ENCODE results near the gene CNNM2. TPM values are rescaled to one million over a fixed set of nuclear protein-coding genes. Genes with fewer than 3 reads are reported as not detected.

The CNNM2 gene
- total and polyA plus RNA-seq, 2 experiments from 2014 or later = 1.0 to 5.7 TPM

DNA sequence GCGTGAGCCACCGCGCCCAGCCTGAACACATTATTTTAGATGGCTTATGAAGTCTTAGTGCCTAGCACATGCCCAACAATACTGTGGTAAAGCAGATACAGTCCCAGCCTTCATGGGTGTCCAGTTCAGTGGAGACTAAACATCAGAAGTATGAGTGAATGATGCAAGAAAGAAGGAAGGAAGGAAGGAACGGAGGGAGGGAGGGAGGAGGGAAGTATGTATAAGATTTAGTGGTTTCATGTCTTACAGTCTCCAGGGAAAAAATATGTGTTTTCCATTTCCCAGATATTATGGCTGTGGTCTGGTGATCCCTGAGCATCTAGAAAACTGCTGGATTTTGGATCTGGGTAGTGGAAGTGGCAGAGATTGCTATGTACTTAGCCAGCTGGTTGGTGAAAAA is 45.9 kb upstream of the CNNM2 start:
- 77 to 88% methylated on average over 4 of the region's 4 CpGs for WGBS, 2 experiments (ENCODE audit: low coverage in 1 of 2, low lambda C conversion rate in 2 of 2, missing lambda C conversion rate in 2 of 2)
- no peaks in the 10 kb centered on the region for H3K79me2 ChIP-seq (ENCODE audit: insufficient read depth)

DNA sequence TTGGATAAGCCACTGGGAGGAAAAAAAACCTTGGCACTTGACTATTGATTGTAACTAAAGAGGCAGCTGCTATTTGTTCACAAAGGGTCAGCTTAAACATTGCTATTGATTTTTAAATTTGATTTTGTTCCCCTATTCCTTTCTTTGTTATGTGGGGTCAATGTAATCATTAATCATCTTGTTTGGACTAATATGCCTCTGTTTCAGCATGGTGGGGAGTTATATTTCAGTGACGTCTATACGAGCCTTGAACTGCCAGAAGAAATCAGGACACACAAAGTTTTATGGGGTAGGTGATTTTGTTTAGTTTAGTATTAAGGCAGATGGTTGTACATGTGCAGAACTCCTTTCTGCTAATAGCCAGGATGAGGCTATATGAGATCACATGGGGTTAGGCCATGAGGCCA is 41.3 kb upstream of the CNNM2 start:
- no peaks in the 10 kb centered on the region for H4K20me1 ChIP-seq (ENCODE audit: insufficient read depth)
- WGBS, 2 experiments (ENCODE audit: low coverage in 1 of 2, low lambda C conversion rate in 2 of 2, missing lambda C conversion rate in 2 of 2) = 49 to 57% methylated on average over 2 of the region's 2 CpGs
- in situ Hi-C loops (cut with MboI) = no loop called here

More for the DNA sequence above, 45.9 kb upstream of the CNNM2 start:
- no peaks in the 10 kb centered on the region for H3K9me2 ChIP-seq (ENCODE audit: insufficient read depth)
- in situ Hi-C loops (cut with MboI) = no loop called here
- DNase-seq = no peak
- H2AFZ ChIP-seq = no peak overlapping the region
- no peak overlapping the region for H3K27ac ChIP-seq
- H3K27me3 ChIP-seq (replicated peaks; ENCODE audit: insufficient read depth) = no peaks in the 10 kb centered on the region
- no peaks in the 10 kb centered on the region for H4K20me1 ChIP-seq (ENCODE audit: insufficient read depth)
- H3K9ac ChIP-seq = no peak overlapping the region
- no peaks in the 10 kb centered on the region for H3F3A ChIP-seq (ENCODE audit: insufficient read depth)
- H3K4me2 ChIP-seq (ENCODE audit: unreplicated experiment) = no peak overlapping the region
- H3K4me1 ChIP-seq (ENCODE audit: insufficient read depth) = no peaks in the 10 kb centered on the region
- H3K9me3 ChIP-seq (ENCODE audit: low read depth) = no peaks in the 10 kb centered on the region
- no peaks in the 10 kb centered on the region for H3K36me3 ChIP-seq (ENCODE audit: low read depth)
- TF ChIP-seq EZH2phosphoT487 (IDR thresholded peaks at IDR 0.05; ENCODE audit: insufficient read depth, low read depth) (no peak), EZH2 (IDR thresholded peaks at IDR 0.05; ENCODE audit: insufficient read depth, poor library complexity, severe bottlenecking) (no peak)
- no peak overlapping the region for H3K4me3 ChIP-seq

DNA sequence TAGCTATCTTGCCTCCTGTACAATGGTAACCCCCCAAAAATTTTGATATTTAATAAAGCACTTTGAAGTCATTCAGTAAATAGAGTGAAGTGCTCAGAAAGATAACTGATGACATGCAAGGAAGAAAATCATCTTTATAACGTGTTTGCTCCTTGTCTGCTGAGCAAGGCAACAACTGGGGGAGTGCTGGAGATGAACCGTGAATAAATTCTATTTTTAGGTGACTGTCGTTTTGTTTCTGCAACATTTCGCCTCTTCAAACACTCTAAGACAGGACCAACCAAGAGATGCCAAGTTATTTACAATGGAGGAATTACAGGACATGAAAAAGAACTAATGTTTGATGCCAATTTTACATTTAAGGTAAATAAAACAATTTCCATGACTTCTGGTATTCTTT is 39.5 kb upstream of the CNNM2 start:
- no peak for DNase-seq
- in situ Hi-C loops (cut with MboI) = no loop called here
- H3K9me3 ChIP-seq (ENCODE audit: low read depth) = no peaks in the 10 kb centered on the region
- H3K9me2 ChIP-seq (ENCODE audit: insufficient read depth) = no peaks in the 10 kb centered on the region
- H3K4me3 ChIP-seq = no peak overlapping the region
- no peaks in the 10 kb centered on the region for H3F3A ChIP-seq (ENCODE audit: insufficient read depth)
- H4K20me1 ChIP-seq (ENCODE audit: insufficient read depth) = no peaks in the 10 kb centered on the region
- H3K4me1 ChIP-seq (ENCODE audit: insufficient read depth) = no peaks in the 10 kb centered on the region
- H3K79me2 ChIP-seq (ENCODE audit: insufficient read depth) = no peaks in the 10 kb centered on the region
- no peak for TF ChIP-seq EZH2 (IDR thresholded peaks at IDR 0.05; ENCODE audit: insufficient read depth, poor library complexity, severe bottlenecking)
- no peak for TF ChIP-seq EZH2phosphoT487 (IDR thresholded peaks at IDR 0.05; ENCODE audit: insufficient read depth, low read depth)
- no peaks in the 10 kb centered on the region for H3K36me3 ChIP-seq (ENCODE audit: low read depth)
- no peak overlapping the region for H2AFZ ChIP-seq
- H3K27me3 ChIP-seq (replicated peaks; ENCODE audit: insufficient read depth) = no peaks in the 10 kb centered on the region
- WGBS, 2 experiments (ENCODE audit: low coverage in 1 of 2, low lambda C conversion rate in 2 of 2, missing lambda C conversion rate in 2 of 2) = 82 to 83% methylated on average over 4 of the region's 4 CpGs
- no peak overlapping the region for H3K4me2 ChIP-seq (ENCODE audit: unreplicated experiment)
- no peak overlapping the region for H3K9ac ChIP-seq
- no peak overlapping the region for H3K27ac ChIP-seq

More for the DNA sequence above, 41.3 kb upstream of the CNNM2 start:
- no peaks in the 10 kb centered on the region for H3K79me2 ChIP-seq (ENCODE audit: insufficient read depth)
- H3K27me3 ChIP-seq (replicated peaks; ENCODE audit: insufficient read depth) = no peaks in the 10 kb centered on the region
- H2AFZ ChIP-seq = no peak overlapping the region
- no peak overlapping the region for H3K4me3 ChIP-seq
- no peak for TF ChIP-seq EZH2 (IDR thresholded peaks at IDR 0.05; ENCODE audit: insufficient read depth, poor library complexity, severe bottlenecking)
- TF ChIP-seq EZH2phosphoT487 (IDR thresholded peaks at IDR 0.05; ENCODE audit: insufficient read depth, low read depth) = no peak
- no peaks in the 10 kb centered on the region for H3K4me1 ChIP-seq (ENCODE audit: insufficient read depth)
- H3K27ac ChIP-seq = no peak overlapping the region
- H3K9ac ChIP-seq = no peak overlapping the region
- H3K36me3 ChIP-seq (ENCODE audit: low read depth) = no peaks in the 10 kb centered on the region
- no peaks in the 10 kb centered on the region for H3K9me3 ChIP-seq (ENCODE audit: low read depth)
- H3F3A ChIP-seq (ENCODE audit: insufficient read depth) = no peaks in the 10 kb centered on the region
- DNase-seq = no peak
- no peaks in the 10 kb centered on the region for H3K9me2 ChIP-seq (ENCODE audit: insufficient read depth)
- H3K4me2 ChIP-seq (ENCODE audit: unreplicated experiment) = no peak overlapping the region

DNA sequence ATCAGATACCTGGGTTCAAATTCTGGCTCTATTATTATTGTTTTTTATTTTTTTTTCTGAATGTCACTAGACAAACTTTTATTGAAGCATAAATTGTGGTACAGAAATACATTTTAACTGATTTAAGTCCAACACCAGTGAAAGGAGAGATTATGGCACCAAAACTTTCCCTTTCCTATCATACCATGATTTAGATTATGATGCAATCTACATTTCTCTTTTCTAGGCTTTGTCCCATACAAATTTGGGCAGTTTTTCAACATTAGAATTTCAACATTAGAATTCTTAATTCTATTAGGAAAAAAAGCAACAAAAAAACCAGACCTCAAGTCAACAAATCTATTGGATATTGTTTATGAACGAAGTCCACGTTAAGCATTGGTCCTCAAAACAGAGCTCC is 37.8 kb upstream of the CNNM2 start:
- WGBS, 2 experiments (ENCODE audit: low coverage in 1 of 2, low lambda C conversion rate in 2 of 2, missing lambda C conversion rate in 2 of 2) = 92 to 95% methylated on average over 2 of the region's 2 CpGs
- DNase-seq = no peak

DNA sequence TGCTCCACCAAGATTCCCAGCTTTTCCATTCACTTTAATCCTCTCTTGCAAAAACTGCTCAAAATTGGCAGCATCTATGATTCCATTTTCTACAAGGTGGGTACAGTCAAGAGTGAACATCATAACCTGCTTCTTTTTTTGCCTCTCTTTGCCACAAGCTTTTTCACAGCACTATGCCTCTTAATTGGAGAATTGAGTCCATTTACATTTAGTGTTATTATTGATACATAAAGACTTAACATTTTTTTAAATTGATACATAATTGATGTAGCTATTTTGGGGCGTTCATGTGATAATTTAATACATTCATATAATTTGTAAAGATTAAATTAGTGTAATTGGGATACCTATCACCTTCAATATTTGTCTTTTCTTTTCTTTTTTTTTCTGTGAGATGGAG is 30.0 kb upstream of the CNNM2 start:
- no peak for DNase-seq
- in situ Hi-C loops (cut with MboI) = no loop called here
- Histone ChIP-seq H3K27me3 (replicated peaks; ENCODE audit: insufficient read depth) (no peaks in the 10 kb centered on the region), H3K36me3 (ENCODE audit: low read depth) (no peaks in the 10 kb centered on the region), H3K79me2 (ENCODE audit: insufficient read depth) (no peaks in the 10 kb centered on the region), H3K9ac (no peak overlapping the region), H3K4me3 (no peak overlapping the region), H3K27ac (no peak overlapping the region), H3K4me2 (ENCODE audit: unreplicated experiment) (no peak overlapping the region), H3K4me1 (ENCODE audit: insufficient read depth) (no peaks in the 10 kb centered on the region), H4K20me1 (ENCODE audit: insufficient read depth) (no peaks in the 10 kb centered on the region), H3K9me2 (ENCODE audit: insufficient read depth) (no peaks in the 10 kb centered on the region), H3F3A (ENCODE audit: insufficient read depth) (no peaks in the 10 kb centered on the region), H2AFZ (no peak overlapping the region), H3K9me3 (ENCODE audit: low read depth) (no peaks in the 10 kb centered on the region)
- WGBS, 2 experiments (ENCODE audit: low coverage in 1 of 2, low lambda C conversion rate in 2 of 2, missing lambda C conversion rate in 2 of 2) = 77 to 89% methylated on average over 1 of the region's 1 CpG
- TF ChIP-seq EZH2 (IDR thresholded peaks at IDR 0.05; ENCODE audit: insufficient read depth, poor library complexity, severe bottlenecking) (no peak), EZH2phosphoT487 (IDR thresholded peaks at IDR 0.05; ENCODE audit: insufficient read depth, low read depth) (no peak)

More for the DNA sequence above, 37.8 kb upstream of the CNNM2 start:
- Histone ChIP-seq H3K36me3 (ENCODE audit: low read depth) (no peaks in the 10 kb centered on the region), H3K4me2 (ENCODE audit: unreplicated experiment) (no peak overlapping the region), H3K4me3 (no peak overlapping the region), H3K79me2 (ENCODE audit: insufficient read depth) (no peaks in the 10 kb centered on the region), H3K4me1 (ENCODE audit: insufficient read depth) (no peaks in the 10 kb centered on the region), H3K27me3 (replicated peaks; ENCODE audit: insufficient read depth) (no peaks in the 10 kb centered on the region), H3K27ac (no peak overlapping the region), H2AFZ (no peak overlapping the region), H3F3A (ENCODE audit: insufficient read depth) (no peaks in the 10 kb centered on the region), H3K9me2 (ENCODE audit: insufficient read depth) (no peaks in the 10 kb centered on the region), H3K9ac (no peak overlapping the region), H4K20me1 (ENCODE audit: insufficient read depth) (no peaks in the 10 kb centered on the region), H3K9me3 (ENCODE audit: low read depth) (no peaks in the 10 kb centered on the region)
- TF ChIP-seq EZH2phosphoT487 (IDR thresholded peaks at IDR 0.05; ENCODE audit: insufficient read depth, low read depth) = no peak
- TF ChIP-seq EZH2 (IDR thresholded peaks at IDR 0.05; ENCODE audit: insufficient read depth, poor library complexity, severe bottlenecking) = no peak
- in situ Hi-C loops (cut with MboI) = no loop called here
